Measurements from ENCODE around the gene SNX30. TPM values are rescaled to one million over a fixed set of nuclear protein-coding genes. Genes with fewer than 3 reads are reported as not detected.

The SNX30 gene
- total RNA-seq, result 5.4 and 9.4 TPM in 2 replicates

GRCh38 chr9:112750016-112750763 is at the start of gene SNX30:
Gene SNX30, plus strand, starts transcription at chr9:112750760. Its CDS starts 242 bp downstream, at chr9:112751002.

GRCh38 chr9:112717661-112718331 is 32.8 kb upstream of the SNX30 start, which contains the start of gene INIP:
Gene INIP, minus strand, starts transcription at chr9:112718117. Its CDS starts 1,632 bp downstream, at chr9:112716485.

GRCh38 chr9:112890106-112891081 is 139.8 kb downstream of the SNX30 start, which contains the start of gene SLC46A2:
Gene SLC46A2, minus strand, starts transcription at chr9:112890876. Its CDS starts 195 bp downstream, at chr9:112890681.

Other genes with a start within 250 kb of the SNX30 start
- gene INIP, start 32.6 kb upstream of the SNX30 start, total RNA-seq, result 11.4 and 15.1 TPM in 2 replicates
- gene SLC46A2, start 140.1 kb downstream of the SNX30 start, total RNA-seq, result not detected in 2 replicates